Hepatocyte (in vitro differentiated cells): ENCODE data around the gene REXO2.

Experiments
- EZH2 ChIP-seq: fragments of 200-600 bp; sonication (generic); IDR thresholded peaks from 2 replicates; pipeline ENCODE4 v1.6.1; 2016; ENCODE audit warnings: antibody characterized with exemption, mild to moderate bottlenecking, borderline replicate concordance
- TF ChIP-seq, protein P1 (sequence below): fragments of 200-600 bp; sonication (generic); IDR thresholded peaks from 2 replicates; pipeline ENCODE4 v1.5.1; 2016; ENCODE audit warnings: antibody characterized with exemption, mild to moderate bottlenecking; ENCODE audit not compliant: poor library complexity

GRCh38 chr11:114438303-114438702 lies 964 bp upstream of the REXO2 start:
- TF ChIP-seq, protein P1, sequence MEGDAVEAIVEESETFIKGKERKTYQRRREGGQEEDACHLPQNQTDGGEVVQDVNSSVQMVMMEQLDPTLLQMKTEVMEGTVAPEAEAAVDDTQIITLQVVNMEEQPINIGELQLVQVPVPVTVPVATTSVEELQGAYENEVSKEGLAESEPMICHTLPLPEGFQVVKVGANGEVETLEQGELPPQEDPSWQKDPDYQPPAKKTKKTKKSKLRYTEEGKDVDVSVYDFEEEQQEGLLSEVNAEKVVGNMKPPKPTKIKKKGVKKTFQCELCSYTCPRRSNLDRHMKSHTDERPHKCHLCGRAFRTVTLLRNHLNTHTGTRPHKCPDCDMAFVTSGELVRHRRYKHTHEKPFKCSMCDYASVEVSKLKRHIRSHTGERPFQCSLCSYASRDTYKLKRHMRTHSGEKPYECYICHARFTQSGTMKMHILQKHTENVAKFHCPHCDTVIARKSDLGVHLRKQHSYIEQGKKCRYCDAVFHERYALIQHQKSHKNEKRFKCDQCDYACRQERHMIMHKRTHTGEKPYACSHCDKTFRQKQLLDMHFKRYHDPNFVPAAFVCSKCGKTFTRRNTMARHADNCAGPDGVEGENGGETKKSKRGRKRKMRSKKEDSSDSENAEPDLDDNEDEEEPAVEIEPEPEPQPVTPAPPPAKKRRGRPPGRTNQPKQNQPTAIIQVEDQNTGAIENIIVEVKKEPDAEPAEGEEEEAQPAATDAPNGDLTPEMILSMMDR, result no peak
- no peak for TF ChIP-seq EZH2
